HG03135 (cell line): ENCODE data around the gene MEG3.

Experiments used
- ATAC-seq: cut with Tn5 transposase; IDR thresholded peaks from one replicate; pipeline ENCODE4 v1.9.1; 2021; ENCODE audit warnings: mild to moderate bottlenecking, moderate library complexity; ENCODE audit not compliant: unreplicated experiment

Gene MEG3

DNA sequence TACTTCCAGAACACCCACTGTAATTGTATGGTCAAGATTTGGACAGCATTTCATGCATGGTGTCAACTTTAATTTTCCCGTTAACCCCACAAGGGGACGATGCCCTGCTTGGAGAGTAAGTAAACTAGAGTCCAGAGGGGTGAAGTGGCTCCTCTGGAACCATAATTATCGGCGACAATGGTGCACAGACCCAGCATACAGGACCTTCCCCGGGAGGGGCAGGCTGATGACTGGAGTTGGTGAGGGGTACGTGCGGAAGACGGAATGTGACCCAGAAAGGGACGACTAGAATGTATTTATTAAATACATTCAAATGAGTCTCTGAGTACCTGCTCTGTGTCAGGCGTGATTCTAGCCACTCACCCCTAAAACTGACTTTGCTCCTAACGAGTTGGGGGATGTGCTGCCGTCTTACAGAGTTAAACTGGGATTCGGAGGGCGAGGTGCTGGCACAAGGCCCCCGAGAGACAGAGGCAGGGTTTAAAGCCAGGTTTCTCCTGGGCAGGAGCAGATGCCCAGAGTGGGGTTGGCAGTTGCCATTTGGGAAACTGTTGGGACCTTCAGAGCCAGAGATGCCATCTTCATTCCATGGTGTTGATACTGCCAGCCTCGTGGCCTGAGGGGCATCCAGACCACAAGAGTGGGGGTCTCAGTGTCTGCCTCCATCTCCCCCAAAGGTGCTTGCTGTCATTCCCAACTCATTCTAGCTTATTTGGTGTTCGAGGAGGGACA is 66.7 kb downstream of the MEG3 start:
- ATAC-seq: no peak

DNA sequence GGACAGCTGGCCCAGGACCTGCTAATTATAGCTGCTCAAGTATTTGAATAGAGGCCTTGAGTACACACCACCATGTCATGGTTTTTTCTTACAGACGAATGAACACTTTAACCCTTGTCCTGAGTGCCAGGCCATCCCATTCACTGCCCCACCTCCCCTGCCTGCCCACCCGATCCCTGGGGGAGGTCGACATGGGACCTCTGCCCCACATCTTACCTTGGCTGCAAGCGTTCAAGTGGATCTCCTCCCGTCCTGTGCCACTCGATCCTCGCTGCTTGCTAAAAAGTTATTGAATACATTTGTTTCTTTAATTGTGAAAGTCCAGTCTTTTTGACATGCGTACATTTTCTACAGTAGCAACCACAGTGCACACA is 67.3 kb downstream of the MEG3 start:
- ATAC-seq: no peak

DNA sequence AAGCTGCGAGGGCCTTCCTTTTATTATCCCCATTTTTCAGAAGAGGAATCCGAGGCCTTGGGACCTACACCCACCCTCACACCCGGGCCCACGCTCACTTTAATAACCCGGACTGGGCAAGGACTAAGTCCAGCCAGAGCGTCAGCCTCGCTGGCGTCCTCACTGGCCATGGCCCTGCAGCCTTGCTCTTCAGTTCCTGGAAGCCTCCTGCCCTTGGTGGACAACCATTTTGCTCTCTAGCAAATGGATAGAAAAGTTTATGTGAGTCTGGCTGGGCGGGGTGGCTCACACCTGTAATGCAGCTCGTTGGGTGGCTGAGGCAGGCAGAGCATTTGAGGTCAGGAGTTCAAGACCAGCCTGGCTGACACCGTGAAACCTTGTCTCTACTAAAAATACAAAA is 67.8 kb downstream of the MEG3 start:
- no peak for ATAC-seq

- no peak for ATAC-seq
These were observed 68.5 kb downstream of the MEG3 start for GRCh38 chr14:100894416-100894815.

- no peak for ATAC-seq
These were observed 69.5 kb downstream of the MEG3 start for GRCh38 chr14:100895411-100895810.

- no peak for ATAC-seq
These were observed 70.6 kb downstream of the MEG3 start for GRCh38 chr14:100896369-100897060.

DNA sequence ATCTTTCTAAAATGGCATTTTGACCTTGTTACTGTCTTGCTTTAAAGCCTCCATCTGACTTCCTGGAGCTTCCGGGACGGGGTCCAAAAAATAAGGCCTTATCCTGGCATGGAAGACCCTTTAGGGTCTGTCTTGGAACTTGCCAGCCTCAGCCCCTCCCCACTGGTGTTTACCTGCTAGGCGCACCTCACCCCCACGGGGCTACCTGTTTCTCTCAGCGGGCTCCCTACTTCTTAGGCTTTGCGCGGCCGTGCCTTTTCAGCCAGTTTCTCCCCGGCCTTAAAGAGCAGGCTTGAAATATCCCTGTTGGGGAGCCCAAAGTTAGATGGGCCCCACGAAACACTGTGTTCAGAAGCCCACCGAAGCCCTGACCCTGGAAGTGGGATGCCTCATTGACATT is 72.5 kb downstream of the MEG3 start:
- ATAC-seq: no peak

- ATAC-seq: no peak
These were observed 73.3 kb downstream of the MEG3 start for GRCh38 chr14:100898935-100899883.

DNA sequence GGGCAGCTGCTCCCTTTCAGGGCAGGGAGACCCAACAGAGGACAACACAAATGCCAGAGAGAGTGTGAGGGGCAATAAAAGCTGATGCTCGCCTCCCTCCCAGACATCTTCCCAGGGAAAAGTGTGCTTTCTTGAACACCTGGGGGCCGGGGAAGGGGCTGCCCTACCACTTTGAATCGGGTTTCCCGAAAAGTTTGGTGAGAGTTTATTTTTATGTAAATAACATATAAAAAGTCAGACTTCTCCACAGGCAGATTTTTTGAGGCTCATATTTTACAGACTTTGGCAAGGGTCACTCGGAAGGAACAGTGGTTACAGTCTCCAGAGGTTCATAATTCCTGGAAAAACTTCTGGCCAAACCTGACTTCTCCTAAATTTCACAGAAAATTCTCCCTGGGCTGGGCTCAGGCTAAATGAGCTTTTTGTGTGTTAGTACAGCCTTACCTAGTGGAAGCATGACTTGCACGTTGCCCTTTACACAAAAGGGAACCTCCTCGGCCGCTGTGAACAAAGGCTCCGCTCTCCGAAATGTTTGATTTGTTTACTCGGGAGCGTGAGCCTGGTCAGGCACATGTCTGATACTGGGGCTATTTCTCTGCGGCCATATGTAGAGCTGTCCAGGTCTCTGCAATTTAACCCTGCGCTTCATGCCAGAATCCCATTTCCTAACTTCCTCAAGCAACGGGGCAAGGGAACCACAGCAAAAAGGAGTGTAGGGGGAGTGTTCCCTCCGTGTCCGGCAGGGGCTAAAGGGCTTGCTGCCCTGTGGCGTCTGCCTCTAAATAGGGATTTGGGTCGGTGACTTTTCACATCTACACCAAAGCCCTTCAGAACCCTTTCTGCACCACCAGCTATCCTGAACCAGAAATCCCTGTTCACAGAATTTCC is 74.2 kb downstream of the MEG3 start:
- ATAC-seq: no peak

DNA sequence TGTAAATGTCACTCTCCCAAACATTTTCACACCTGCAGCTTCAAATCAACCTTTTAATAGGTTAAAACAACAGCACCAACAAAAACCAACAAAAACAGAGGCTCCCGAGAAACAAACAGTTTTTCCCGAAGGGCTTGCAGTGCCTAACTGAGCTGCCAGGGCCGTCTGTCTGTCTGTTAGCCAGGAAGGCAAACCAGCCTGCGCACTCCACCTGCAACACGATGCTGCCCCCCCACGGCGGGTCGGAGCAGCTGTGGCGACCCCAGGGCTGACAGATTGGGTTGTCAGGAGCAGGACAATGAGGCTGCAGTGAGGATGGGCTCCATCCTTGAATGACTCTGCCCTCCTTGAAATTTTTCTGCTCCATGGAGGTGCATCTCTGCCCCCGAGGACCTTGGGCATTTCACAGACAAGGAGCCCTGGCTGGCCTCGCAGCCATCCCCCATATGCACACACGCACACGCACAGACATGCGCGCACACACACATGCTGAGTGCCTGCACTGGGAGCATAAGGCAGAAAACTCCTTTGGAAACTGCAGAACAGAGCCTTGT is 75.0 kb downstream of the MEG3 start:
- no peak for ATAC-seq

- no peak for ATAC-seq
These were observed 75.7 kb downstream of the MEG3 start for GRCh38 chr14:100901391-100902183.

DNA sequence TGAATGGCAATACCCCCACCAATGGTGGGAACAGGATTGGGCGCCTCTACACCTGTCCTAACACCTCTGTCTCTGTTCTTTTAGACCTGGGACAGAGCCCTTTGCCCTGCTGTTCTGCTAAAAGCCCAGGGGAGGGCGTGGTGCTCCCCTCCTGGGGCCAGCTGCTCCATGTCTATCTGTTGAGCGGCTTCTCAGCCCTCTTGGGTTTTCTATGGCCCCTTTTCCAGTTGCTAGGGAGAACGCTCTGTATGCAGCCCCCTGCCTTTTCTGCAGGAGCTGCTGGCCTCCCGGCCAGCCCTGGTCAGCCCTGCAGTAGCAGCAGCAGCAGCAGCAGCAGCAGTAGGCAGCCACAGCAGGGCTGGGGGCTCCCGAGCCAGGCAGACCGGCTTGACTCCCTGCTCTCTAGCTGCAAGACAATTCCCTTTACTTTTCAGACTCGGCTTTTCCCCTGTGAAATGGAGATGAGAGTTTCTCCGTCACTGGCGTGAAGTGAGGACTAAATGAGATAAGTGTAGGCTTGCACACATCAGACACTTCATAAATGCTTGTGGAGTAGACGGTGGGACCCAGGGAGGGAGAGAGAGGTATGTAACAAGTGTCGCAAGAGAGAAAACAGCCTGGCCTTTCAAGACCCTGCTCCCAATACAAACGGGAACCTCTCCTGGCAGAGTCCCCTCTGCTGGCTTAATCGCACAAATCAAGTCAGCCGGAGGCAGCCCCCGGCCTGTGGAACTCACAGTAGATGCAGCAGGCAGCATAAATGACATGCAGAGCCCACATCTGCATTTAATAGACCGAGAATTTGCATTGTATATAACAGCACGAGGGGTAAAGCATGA is 76.6 kb downstream of the MEG3 start:
- ATAC-seq: no peak

DNA sequence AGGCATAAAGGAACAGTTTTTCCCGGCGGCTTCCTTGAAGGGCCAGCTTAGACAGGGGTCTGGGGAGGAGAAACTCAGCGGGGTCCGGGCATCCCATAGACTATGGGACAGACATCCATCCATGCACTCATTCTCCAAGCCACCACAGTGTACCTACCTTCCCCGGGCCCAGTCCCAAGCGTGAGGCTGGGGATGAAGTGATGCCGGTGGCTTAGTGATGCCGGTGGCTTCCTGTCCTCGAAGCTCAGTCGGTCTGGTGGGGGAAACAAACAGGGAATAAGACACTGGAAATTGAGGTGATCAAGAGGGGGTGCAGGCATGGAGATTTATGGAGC is 77.2 kb downstream of the MEG3 start:
- ATAC-seq: no peak

- ATAC-seq: no peak
These were observed 77.8 kb downstream of the MEG3 start, which contains the start of gene RTL1 for GRCh38 chr14:100903672-100904185. TSS of gene RTL1 (minus strand) at chr14:100903722. CDS start at chr14:100884788, 18,934 bp downstream.

DNA sequence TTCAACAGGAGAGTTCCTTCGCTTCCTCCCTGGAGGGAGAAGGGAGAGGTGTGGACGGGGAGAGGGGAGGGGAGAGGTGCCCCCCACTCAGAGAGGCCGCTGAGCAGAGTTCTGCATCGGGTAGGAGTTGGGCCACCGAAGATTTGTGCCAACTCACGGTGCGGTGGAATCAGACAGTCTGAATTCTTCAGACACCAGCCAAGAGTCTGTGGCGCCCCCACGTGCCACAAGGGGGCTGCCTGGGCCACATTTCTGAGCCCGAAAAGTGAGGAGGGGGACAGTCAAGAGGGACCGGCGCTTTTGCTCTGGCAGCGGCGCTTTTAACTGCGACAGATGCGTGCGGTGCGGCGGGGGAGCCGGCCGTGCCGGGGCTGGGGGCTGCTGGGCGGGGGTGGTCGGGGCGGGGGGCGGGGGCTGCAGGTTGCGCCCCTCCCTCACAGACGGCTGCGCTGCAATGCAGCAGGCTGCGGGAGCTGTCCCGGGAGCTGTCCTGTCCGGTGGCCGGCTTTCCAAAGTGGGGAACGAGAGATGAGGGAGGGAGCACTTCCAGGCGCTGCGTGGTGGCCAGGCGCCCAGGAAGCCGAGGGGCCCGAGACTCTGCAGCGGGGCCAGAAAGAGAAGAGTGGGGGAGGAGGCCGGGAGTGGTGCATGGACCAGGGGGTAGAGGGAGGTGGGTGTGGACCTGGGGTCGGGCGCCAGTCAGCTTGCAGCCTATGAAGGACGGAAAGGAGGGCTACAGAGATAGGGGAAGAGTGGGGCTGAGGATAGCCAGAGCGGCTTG is 78.6 kb downstream of the MEG3 start:
- ATAC-seq: no peak

DNA sequence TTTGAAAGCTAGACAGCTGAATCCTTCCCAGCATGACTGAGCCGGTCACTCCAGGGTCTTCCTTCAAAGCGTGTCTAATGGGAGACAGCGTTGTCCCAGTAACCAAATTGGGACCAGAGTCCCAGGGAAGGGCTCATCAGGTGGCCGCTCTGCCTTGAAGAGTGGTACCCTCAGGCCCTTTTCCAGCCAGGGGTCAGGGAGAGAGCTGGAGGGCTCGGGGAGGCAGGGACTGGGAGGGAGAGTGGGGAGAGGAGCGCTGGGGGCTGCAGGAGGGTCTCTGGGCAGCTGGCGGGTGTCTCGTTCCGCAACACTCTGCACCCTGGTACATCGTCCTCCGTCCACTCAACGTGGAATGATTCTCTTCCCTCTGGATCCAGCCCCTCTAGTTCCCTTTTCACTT is 79.2 kb downstream of the MEG3 start:
- no peak for ATAC-seq

DNA sequence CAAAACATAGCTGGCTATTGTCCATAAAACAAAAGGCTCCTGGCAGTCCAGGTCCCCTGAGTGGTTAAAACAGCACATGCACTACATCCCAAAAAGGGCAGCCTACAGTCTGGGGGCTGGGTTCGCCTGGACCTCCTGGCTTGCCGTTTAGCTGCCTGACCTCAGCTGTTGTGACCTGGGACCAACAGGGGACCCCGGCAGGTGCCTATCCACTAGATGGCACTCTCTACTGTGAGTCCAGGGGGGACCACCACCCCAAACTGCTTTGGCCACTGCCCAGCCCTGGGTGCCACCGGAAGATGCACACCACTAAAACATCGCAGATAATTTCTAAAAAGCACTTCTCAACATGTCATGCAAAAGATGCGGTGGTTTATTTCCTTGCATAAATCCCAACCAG is 80.5 kb downstream of the MEG3 start:
- no peak for ATAC-seq

GRCh38 chr14:100907240-100907639 is 81.3 kb downstream of the MEG3 start:
- no peak for ATAC-seq
